Skeletal muscle tissue (tissue), 4 donors: ENCODE data around the gene RFNG. TPM values are rescaled to one million over a fixed set of nuclear protein-coding genes. Genes with fewer than 3 reads are reported as not detected.
A peak's percentile ranks its signal among the peaks of the same experiment; 100 is the strongest.

Experiments used
- H3K27ac ChIP-seq: one replicate; pipeline ENCODE4 v1.7.0; 2013; ENCODE audit warnings: mild to moderate bottlenecking, low read depth, low read length, inconsistent platforms
- H3K27me3 ChIP-seq, 3 donors: one replicate each; pipeline ENCODE4 v1.7.0; 2013; ENCODE audit warnings: low read length in 3 of 3; ENCODE audit not compliant: control insufficient read depth in 3 of 3, insufficient read depth in 3 of 3
- H3K36me3 ChIP-seq, 3 donors: one replicate each; pipeline ENCODE4 v1.7.0; 2013; ENCODE audit warnings: low read length in 3 of 3; ENCODE audit not compliant: control insufficient read depth in 3 of 3, insufficient read depth in 3 of 3
- H3K4me1 ChIP-seq, 3 donors: one replicate each; pipeline ENCODE4 v1.7.0; 2013; ENCODE audit warnings: low read length in 3 of 3, mild to moderate bottlenecking in 3 of 3; ENCODE audit not compliant: control insufficient read depth in 3 of 3, insufficient read depth in 3 of 3
- H3K4me3 ChIP-seq, 3 donors: one replicate each; pipeline ENCODE4 v1.7.0; 2013; ENCODE audit warnings: low read length in 3 of 3
- H3K9ac ChIP-seq, 3 donors: one replicate each; pipeline ENCODE4 v1.7.0; 2013; ENCODE audit warnings: low read length in 3 of 3, mild to moderate bottlenecking in 3 of 3, moderate library complexity in 2 of 3, low read depth in 1 of 3
- H3K9me3 ChIP-seq, 3 donors: one replicate each; pipeline ENCODE4 v1.7.0; 2013; ENCODE audit warnings: low read length in 3 of 3; ENCODE audit not compliant: control insufficient read depth in 3 of 3
- total RNA-seq: library from RNA; depleted of rRNA; stranded (reverse); fragments of >200 nt; gene quantifications from one replicate; pipeline ENCODE4 v1.2.3, GENCODE V29; 2014
- donor health status: Osteomylitis.

The RFNG gene
- total RNA-seq, 1 donor from 2014 or later, result 16.7 TPM

DNA sequence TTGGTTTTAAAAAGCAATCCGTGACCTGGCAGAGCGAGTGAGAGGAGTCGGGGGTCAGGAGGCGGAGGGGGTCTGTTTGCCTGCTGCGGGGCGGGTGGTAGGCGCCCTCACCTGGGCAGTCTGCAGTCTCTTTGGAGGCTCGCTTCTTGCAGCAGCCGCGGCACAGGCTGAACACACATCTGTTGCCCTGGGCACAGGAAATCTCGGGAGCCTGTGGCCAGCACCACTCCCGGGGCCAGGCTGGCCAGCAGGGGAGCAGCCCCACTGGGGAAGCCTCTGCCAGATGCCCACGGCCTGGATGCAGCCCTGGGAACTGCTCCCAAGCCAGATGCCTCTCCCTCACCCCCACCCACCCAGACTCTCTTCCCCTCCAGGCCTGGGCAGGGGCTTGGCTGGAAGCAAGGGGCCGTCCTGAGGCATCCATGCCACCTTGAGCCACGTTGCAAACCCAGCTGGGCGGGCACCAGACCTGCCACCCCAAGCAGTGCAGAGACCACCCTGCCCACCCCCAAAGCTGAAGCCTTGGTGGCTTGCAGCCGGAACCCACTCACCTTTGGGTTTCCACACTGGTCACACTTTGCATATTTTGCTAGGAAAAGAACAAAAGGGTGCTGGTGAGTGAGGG, 6.7 kb upstream of the RFNG start:
- Histone ChIP-seq H3K9me3 (no peaks in the 10 kb centered on the region), H3K4me3 (no peak overlapping the region), H3K36me3 (peaks cover 74 to 79% (median 77%) of the 10 kb centered on the region in 3 donors), H3K27me3 (no peaks in the 10 kb centered on the region), H3K27ac (no peak overlapping the region), H3K9ac (no peak overlapping the region), H3K4me1 (peaks cover 6 to 10% (median 8%) of the 10 kb centered on the region in 3 donors)

DNA sequence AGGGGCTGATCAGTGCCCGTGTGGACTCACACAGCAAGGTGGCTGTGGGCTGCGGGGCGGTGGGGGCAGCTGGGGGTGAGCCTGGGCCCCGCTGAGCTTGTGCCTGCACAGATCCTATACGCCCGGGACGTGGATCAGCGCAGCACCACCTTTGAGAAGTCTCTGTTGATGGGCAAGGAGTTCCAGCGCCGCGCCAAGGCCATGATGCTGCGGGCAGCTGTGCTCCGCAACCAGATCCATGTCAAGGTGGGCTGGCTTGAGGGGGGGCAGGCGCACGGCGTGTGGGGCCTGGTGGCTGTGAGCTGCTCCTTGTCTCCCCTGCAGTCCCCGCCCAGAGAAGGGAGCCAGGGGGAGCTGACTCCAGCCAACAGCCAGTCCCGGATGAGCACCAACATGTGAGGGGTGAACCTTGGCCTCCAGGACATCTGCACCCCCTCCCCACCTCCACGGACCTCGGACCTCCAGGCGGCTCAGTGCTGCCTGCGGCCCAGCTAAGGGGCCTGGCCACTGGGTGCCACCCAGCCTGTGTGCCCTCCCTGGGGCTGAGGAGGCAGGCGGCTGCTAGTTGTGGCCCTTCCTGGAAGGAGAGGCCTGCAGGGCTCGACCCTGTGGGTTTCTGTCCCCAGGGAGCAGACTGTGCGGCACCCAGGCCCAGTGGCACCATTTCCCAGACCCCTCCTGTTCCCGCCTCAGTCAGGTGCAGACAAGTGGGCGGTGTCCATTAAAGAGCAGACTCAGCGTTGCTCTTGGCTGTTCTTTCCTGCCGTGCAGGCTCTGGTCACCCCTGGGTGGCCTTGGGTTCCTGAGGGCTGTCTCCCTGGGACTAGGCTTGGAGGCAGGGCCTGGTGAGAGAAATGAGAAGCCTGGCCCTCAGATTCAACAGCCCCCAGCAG, 5.4 kb upstream of the RFNG start:
- peaks cover 17 to 20% (median 17%) of the 10 kb centered on the region in 3 donors for H3K4me1 ChIP-seq
- peaks cover 62 to 67% (median 64%) of the 10 kb centered on the region in 3 donors for H3K36me3 ChIP-seq
- no peaks in the 10 kb centered on the region for H3K27me3 ChIP-seq
- H3K9ac ChIP-seq, result no peak overlapping the region
- no peaks in the 10 kb centered on the region for H3K9me3 ChIP-seq
- no peak overlapping the region for H3K27ac ChIP-seq
- no peak overlapping the region for H3K4me3 ChIP-seq

DNA sequence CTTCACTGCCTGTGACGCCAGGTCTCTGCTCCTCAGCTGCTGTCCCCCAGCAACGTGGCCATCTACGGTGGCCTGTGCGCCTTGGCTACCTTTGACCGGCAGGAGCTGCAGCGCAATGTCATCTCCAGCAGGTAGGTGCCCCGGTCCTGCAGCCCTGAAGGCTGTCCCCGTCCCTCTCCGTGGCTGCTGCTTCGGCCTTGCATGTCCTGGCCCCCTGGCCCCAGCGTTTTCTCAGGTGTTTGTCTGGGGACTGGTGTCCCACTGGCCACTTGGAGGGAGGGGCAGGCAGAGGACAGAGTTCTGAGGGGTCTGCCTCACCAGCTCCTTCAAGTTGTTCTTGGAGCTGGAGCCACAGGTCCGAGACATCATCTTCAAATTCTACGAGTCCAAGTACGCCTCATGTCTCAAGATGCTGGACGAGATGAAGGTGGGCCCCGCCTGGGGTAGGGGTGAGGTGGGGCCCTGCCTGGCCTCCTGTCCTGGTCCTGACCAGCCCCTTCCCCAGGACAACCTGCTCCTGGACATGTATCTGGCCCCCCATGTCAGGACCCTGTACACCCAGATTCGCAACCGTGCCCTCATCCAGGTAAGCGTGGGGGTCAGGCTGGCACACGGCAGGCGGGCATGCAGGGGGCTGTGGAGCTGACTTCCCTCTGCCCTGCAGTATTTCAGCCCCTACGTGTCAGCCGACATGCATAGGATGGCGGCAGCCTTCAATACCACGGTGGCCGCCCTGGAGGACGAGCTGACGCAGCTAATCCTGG, 4.5 kb upstream of the RFNG start:
- H3K27me3 ChIP-seq, result no peaks in the 10 kb centered on the region
- no peaks in the 10 kb centered on the region for H3K9me3 ChIP-seq
- peaks cover 17 to 20% (median 17%) of the 10 kb centered on the region in 3 donors for H3K4me1 ChIP-seq
- H3K4me3 ChIP-seq, result no peak overlapping the region
- peaks cover 55 to 62% (median 58%) of the 10 kb centered on the region in 3 donors for H3K36me3 ChIP-seq
- H3K9ac ChIP-seq, result no peak overlapping the region
- H3K27ac ChIP-seq, result no peak overlapping the region

DNA sequence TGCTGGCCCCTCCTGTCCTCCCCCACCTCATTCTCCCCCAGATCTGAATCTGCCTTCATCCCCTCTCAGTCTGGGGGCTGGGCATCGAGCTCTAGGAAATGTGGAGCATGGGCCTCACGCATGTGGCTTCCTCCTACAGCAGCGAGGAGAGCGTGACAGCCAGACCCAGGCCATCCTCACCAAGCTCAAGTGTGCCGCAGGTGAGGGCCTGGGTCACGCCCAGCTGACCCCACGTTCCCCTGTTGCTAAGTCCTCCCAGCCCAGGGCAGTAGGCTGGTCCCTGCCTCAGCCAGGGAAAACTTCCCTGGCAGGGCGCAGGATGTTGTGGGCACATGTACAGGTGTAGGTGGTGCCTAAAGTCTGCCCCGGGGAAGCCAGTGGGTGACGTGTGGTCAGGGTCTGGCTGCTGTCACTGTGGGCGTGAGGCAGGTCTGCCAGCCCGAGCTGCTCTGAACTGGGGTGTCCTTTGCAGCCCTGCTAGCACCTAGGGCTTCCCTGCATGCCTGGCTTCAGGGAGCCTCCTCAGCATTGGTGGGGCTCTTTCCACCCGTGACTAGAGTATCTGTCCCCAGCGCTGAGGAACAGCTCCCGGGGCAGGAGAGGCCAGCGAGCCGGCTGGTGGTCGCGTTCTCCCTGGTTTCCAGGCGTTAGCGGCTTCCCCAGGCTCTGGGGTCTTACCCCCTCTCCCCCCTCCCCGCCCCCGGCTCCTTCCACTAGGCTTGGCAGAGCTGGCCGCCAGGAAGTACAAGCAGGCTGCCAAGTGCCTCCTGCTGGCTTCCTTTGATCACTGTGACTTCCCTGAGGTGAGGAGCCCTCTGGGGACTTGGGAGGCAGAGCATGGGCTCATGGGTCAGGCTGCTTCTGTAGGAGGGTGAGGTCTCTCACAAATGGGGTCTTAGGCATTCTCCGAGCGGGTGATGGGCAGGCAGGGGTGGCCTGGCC, 3.7 kb upstream of the RFNG start:
- Histone ChIP-seq H3K9me3 (no peaks in the 10 kb centered on the region), H3K27ac (no peak overlapping the region), H3K27me3 (no peaks in the 10 kb centered on the region), H3K9ac (no peak overlapping the region), H3K36me3 (peaks cover 49 to 59% (median 50%) of the 10 kb centered on the region in 3 donors), H3K4me1 (peaks cover 21 to 28% (median 24%) of the 10 kb centered on the region in 3 donors), H3K4me3 (no peak overlapping the region)

DNA sequence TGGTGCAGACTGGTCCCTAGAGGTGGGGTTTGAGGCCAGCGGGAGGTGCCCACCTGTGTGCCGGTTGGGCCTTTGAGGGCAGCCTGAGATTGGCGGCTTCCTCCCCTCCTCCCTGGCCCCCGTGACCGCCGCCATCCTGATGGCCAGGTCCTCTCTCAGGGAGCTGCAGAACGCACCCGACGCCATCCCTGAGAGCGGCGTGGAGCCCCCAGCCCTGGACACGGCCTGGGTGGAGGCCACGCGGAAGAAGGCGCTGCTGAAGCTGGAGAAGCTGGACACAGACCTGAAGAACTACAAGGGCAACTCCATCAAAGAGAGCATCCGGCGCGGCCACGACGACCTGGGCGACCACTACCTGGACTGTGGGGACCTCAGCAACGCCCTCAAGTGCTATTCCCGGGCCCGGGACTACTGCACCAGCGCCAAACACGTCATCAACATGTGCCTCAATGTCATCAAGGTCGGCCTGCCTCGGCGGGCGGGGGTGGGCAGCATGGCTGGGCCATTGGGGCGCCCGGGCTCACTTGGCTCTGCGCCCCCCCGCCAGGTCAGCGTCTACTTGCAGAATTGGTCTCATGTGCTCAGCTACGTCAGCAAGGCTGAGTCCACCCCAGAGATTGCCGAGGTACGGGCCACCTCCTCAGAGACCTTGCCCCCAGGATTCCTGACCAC, 2.9 kb upstream of the RFNG start:
- Histone ChIP-seq H3K9me3 (no peaks in the 10 kb centered on the region), H3K27ac (no peak overlapping the region), H3K4me1 (peaks cover 25 to 35% (median 26%) of the 10 kb centered on the region in 3 donors), H3K27me3 (no peaks in the 10 kb centered on the region), H3K9ac (no peak overlapping the region), H3K4me3 (no peak overlapping the region), H3K36me3 (peaks cover 47 to 53% (median 47%) of the 10 kb centered on the region in 3 donors)

DNA sequence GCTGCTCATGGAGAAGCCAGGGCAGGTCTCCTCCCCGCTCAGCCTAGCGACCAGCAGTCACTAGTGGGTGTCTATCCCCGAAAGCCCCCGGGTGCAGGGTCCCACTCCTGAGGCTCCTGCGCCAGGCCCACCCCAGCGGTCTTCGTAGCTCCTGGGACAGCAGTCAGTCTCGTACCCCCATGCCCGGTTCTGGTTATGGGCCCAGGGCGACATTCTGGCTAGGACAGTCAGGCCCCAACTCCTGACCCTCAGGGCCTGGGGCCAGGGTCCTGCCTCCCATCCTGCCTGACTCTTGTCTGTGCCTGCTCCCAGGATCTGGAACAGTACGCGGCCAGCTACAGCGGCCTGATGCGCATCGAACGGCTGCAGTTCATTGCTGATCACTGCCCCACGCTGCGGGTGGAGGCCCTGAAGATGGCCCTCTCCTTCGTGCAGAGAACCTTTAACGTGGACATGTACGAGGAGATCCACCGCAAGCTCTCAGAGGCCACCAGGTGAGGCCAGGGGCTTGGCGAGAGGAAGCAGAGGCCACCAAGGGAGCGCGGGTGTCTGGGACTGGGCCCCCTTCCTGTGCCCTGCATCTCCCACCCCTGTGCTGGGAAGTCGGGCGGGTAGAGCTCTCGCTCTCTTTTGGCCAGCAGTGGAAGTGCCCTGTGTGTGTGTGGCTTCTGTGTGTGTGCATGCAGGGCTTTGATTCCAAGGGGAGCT, 2.1 kb upstream of the RFNG start:
- Histone ChIP-seq H3K36me3 (peaks cover 49 to 54% (median 51%) of the 10 kb centered on the region in 3 donors), H3K9me3 (no peaks in the 10 kb centered on the region), H3K4me1 (peaks cover 25 to 35% (median 26%) of the 10 kb centered on the region in 3 donors), H3K9ac (peak overlapping the region in 2 of 3 donors; percentile 1 to 25), H3K27ac (no peak overlapping the region), H3K27me3 (no peaks in the 10 kb centered on the region), H3K4me3 (peak overlapping the region in 1 of 3 donors; percentile 83)

DNA sequence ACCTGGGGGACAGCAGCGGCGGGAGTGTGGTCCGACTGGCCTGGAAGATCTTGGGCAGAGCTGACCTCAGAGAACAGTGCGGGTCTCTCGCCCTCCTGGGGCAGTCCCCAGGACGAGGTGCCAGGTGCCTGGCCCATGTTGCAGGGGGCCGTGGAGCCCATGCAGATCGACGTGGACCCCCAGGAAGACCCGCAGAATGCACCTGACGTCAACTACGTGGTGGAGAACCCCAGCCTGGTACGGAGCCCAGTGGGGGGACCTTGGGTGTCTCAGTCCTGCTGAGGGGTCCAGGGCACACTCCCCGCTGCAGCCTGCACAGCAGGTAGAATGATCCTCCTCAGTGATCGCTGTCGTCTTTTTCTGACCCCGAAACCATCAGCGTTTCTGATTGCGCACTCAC, 1.5 kb upstream of the RFNG start:
- no peaks in the 10 kb centered on the region for H3K27me3 ChIP-seq
- no peaks in the 10 kb centered on the region for H3K9me3 ChIP-seq
- peaks cover 49 to 55% (median 54%) of the 10 kb centered on the region in 3 donors for H3K36me3 ChIP-seq
- peak overlapping the region; percentile 29 to 83 (median 80) for H3K4me3 ChIP-seq
- H3K4me1 ChIP-seq, result peaks cover 25 to 35% (median 26%) of the 10 kb centered on the region in 3 donors
- no peak overlapping the region for H3K27ac ChIP-seq
- peak overlapping the region; percentile 25 to 77 (median 65) for H3K9ac ChIP-seq

DNA sequence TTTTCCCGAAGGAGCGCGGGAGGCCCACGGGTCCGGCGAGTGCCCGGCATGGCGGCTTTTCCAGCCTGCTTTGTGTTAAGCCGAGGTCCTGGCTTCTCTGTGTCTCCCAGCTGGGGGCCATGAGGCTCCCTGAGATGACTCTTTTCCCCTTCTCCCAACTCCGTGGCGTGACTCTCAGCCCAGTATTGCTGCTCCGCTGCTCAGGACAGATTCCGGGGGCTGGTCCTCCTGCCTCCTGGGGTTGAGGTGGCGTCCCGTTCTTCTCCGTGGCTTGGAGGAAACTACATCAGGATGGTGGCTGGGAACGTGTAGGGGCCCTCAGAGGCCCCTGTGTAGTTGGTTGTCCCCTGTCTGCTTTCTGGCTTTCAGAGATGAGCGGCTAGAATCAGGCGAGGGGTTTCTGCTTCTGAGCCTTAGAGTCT, 1.0 kb upstream of the RFNG start:
- H3K4me3 ChIP-seq, result peak overlapping the region; percentile 80 to 87 (median 83)
- H3K27ac ChIP-seq, result no peak overlapping the region
- H3K36me3 ChIP-seq, result peaks cover 49 to 55% (median 54%) of the 10 kb centered on the region in 3 donors
- peak overlapping the region; percentile 65 to 88 (median 77) for H3K9ac ChIP-seq
- H3K4me1 ChIP-seq, result peaks cover 25 to 35% (median 26%) of the 10 kb centered on the region in 3 donors
- no peaks in the 10 kb centered on the region for H3K27me3 ChIP-seq
- H3K9me3 ChIP-seq, result no peaks in the 10 kb centered on the region
